Midbrain (tissue), 1 donor: ENCODE measurements around the gene TNRC18.

ENCODE experiments used
- DNase-seq: peaks from one replicate; lab custom pipeline; 2025; lab: John Stamatoyannopoulos, UW

Gene TNRC18

GRCh38 chr7:5450549-5451327 is 27.1 kb upstream of the TNRC18 start:
- peak; percentile 32 for DNase-seq

- peak; percentile 11 for DNase-seq
Measured at GRCh38 chr7:5448378-5449037, 24.9 kb upstream of the TNRC18 start.

GRCh38 chr7:5445981-5446594 is 22.5 kb upstream of the TNRC18 start:
- no peak for DNase-seq

GRCh38 chr7:5443678-5444077 is 20.0 kb upstream of the TNRC18 start:
- no peak for DNase-seq

- DNase-seq: no peak
Measured at GRCh38 chr7:5442757-5443305, 19.2 kb upstream of the TNRC18 start.

- DNase-seq: no peak
Measured at GRCh38 chr7:5441840-5442503, 18.3 kb upstream of the TNRC18 start.

GRCh38 chr7:5439572-5440496 is 16.2 kb upstream of the TNRC18 start:
- no peak for DNase-seq

- DNase-seq: no peak
Measured at GRCh38 chr7:5439209-5439571, 15.6 kb upstream of the TNRC18 start.

GRCh38 chr7:5437987-5438386 is 14.4 kb upstream of the TNRC18 start:
- DNase-seq: no peak

GRCh38 chr7:5437348-5437892 is 13.8 kb upstream of the TNRC18 start:
- DNase-seq: no peak

GRCh38 chr7:5436003-5436678 is 12.5 kb upstream of the TNRC18 start:
- no peak for DNase-seq

- no peak for DNase-seq
Measured at GRCh38 chr7:5435291-5436002, 11.8 kb upstream of the TNRC18 start.

GRCh38 chr7:5433181-5433580 is 9.5 kb upstream of the TNRC18 start:
- no peak for DNase-seq

GRCh38 chr7:5432691-5433090 is 9.1 kb upstream of the TNRC18 start:
- DNase-seq: no peak

GRCh38 chr7:5431560-5432015 is 8.0 kb upstream of the TNRC18 start:
- DNase-seq: no peak

GRCh38 chr7:5430612-5430947 is 6.9 kb upstream of the TNRC18 start:
- no peak for DNase-seq

- no peak for DNase-seq
Measured at GRCh38 chr7:5429857-5430611, 6.4 kb upstream of the TNRC18 start.

GRCh38 chr7:5429253-5429856 is 5.7 kb upstream of the TNRC18 start:
- no peak for DNase-seq
